GM12801 (cell line): Measurements from ENCODE around the gene RAB40B.

Experiments used
- TF ChIP-seq, protein P1 (sequence below): IDR thresholded peaks from one replicate; pipeline ENCODE4 v1.5.1; 2011; ENCODE audit warnings: control low read depth; ENCODE audit not compliant: insufficient read length; ENCODE audit errors: extremely low read depth

The RAB40B gene, protein sequence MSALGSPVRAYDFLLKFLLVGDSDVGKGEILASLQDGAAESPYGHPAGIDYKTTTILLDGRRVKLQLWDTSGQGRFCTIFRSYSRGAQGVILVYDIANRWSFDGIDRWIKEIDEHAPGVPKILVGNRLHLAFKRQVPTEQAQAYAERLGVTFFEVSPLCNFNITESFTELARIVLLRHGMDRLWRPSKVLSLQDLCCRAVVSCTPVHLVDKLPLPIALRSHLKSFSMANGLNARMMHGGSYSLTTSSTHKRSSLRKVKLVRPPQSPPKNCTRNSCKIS

DNA sequence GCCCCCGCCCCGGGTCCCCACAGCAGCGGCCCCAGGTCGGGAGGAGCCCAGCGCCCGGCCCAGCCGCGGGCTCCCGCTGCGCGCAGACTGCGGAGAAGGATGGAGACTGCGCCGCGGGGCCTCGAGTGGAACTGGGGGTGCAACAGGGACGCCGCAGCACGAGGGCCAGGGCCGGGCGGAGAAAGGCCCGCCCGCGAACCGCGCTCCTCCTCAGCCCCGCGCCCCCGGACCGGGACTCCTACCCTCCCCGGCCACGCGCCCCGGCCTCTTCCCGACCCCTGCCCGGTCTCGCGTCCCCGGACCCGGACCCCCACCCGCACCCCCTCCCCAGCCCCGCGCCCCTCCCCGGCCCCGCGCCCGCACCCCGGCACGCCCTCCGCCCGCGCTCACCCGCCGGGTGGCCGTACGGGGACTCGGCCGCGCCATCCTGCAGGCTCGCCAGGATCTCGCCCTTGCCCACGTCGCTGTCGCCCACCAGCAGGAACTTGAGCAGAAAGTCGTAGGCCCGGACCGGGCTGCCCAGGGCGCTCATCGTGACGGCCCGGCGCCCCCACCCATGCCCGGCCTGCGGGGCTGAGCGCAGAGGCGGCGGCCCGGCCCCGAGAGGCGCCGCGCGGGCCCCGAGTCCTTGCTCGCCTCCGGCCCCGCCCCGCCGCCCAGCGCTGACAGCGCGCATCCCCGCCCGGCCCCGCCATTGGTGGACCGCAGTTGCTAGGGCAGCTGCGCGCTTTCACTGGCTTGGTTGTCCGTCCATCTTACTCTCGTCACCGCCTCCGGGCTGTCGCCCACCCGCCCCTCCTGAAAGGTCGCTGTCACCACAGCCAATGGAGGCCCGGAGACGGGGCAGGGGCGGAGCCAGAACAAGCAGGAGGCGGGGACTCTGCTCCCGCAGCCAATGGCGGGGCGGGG, at the start of gene RAB40B:
RAB40B (minus strand) TSS at position 634 of the 909 bp plus-strand sequence; CDS start at position 532, 102 bp downstream.
- TF ChIP-seq, protein P1, sequence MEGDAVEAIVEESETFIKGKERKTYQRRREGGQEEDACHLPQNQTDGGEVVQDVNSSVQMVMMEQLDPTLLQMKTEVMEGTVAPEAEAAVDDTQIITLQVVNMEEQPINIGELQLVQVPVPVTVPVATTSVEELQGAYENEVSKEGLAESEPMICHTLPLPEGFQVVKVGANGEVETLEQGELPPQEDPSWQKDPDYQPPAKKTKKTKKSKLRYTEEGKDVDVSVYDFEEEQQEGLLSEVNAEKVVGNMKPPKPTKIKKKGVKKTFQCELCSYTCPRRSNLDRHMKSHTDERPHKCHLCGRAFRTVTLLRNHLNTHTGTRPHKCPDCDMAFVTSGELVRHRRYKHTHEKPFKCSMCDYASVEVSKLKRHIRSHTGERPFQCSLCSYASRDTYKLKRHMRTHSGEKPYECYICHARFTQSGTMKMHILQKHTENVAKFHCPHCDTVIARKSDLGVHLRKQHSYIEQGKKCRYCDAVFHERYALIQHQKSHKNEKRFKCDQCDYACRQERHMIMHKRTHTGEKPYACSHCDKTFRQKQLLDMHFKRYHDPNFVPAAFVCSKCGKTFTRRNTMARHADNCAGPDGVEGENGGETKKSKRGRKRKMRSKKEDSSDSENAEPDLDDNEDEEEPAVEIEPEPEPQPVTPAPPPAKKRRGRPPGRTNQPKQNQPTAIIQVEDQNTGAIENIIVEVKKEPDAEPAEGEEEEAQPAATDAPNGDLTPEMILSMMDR = no peak

DNA sequence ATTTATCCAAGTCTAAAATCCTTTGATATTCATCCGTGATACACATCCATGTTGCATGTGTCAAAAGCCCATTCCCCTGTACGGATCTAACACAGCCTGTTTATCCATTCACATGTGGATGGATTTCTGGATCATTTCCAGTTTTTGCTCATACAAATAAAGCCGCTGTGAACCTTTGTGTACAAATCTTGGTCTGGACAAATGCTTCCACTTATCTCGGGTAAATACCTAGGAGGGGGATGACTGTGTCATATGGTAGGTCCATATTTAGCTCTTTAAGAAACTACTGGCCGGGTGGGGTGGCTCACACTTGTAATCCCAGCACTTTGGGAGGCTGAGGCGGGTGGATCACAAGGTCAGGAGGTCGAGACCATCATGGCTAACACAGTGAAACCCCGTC, 47.0 kb upstream of the RAB40B start:
- TF ChIP-seq, protein P1 = no peak

DNA sequence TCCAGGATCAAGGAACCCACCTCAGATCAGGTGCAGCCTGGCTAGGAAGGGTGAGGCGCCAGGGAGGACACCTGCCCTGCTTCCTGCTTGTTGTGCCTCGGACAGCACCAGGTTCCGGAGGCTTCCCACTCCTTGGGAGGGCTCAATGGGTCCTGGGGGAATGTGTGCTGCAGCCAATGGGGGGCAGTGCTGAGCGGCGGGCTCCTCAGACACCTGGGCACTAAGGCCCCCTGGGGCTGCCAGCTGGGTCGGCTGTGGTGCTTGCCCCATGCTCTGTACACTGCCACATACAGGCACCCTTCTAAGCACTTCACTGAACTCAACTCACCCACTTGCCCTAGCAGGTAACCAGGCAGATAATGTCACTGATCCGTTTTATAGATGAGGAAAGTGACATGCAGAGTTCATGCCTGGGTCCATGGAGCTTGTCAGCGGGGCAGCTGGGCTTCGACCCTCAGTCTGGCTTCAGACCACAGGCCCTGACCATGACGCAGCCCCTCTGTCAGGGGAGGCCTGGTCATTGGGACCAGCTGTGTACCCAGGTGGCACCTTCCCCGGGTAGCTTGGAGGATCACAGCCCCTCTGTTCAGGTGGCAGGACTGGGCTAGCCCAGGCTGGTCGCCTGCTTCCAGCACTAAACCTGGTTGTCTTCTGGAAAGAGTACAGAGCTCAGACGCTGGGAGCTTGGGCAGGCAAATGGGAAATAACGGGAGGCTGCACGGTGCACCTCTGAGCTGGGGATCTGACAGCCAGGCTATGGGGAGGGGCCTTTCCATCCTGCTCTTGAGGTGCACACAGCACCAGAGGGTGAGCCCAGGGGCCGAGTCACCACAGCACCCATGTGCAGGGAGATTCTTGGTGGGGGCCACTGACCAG, 45.1 kb upstream of the RAB40B start:
- TF ChIP-seq, protein P1 = no peak

DNA sequence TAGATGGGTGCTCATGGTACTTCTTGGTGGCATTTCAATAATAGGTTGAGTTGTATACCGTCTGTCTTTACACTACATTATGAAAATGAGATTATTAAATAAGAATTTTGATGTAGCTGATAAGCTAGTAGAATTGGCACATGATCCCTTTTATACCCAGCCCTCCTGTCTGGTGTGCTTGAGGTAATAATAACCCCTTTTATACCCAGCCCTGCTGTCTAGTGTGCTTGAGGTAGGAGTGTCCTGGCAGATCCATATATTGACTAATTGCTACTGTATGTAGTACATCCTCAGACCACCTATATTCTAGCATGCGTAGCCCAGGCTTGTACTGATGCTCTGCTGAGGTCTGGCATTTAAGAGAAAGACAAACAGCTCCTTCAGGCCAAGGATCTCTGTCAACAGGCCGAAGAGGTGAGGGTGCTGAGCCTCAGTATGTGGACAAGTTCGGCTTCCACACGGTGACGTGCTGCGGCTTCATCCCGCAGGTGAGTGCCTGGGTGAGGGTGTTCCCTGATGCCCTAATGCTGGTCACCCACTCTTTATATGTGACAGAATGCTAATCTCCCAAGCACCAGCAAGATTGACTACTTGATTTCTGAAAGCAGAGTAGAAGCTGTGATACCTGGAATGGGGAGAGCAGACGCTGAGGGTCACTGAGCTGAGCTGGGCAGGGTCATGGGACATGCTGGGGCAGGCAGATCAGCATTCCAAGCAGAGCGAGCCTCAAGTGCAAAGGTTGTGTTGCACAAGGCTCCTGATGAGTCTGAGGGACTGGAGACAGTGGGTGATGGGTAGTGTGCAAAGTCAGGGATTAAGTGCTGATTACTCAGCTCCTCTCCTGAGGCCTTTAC, 42.6 kb upstream of the RAB40B start:
- TF ChIP-seq, protein P1 = no peak

DNA sequence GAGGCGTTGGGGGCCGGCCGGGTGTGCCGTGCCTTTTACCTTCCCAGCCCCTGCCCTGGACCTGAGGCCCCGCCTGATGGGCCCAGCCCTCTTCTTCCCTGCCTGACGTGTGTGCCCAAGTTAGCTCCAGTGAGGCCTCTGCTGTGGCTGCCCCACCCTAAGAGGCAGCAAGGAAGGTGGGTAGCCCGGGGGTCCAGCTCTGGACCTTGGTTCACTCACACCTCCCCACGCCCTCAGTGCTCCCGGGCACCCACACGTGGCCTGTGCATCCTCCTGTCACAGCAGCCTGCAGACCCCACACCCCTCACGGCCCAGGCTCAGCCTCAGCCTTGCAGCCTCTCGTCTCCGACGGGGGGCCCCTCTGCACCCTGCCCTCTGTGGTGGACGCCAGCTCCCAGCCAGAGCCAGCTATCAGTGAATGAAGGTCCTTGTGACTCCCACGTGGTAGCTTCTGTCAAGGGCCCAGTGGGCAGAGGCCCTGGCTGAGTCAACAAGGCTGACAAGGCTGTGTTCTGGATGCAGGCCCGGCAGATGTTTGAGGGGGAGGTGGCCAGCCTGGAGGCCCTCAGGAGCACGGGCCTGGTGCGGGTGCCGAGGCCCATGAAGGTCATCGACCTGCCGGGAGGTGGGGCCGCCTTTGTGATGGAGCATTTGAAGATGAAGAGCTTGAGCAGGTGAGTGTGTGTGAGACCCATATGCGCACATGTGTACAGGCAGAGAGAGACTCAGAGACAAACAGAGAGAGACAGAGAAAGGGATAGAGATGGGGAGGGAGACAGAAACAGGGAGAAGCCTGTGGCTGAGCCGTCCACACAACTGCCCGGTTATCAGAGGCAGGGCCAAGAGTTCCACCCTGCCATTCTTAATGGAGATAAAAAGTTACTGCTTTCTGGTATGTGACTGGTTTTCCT, 39.7 kb upstream of the RAB40B start:
- TF ChIP-seq, protein P1 = no peak

DNA sequence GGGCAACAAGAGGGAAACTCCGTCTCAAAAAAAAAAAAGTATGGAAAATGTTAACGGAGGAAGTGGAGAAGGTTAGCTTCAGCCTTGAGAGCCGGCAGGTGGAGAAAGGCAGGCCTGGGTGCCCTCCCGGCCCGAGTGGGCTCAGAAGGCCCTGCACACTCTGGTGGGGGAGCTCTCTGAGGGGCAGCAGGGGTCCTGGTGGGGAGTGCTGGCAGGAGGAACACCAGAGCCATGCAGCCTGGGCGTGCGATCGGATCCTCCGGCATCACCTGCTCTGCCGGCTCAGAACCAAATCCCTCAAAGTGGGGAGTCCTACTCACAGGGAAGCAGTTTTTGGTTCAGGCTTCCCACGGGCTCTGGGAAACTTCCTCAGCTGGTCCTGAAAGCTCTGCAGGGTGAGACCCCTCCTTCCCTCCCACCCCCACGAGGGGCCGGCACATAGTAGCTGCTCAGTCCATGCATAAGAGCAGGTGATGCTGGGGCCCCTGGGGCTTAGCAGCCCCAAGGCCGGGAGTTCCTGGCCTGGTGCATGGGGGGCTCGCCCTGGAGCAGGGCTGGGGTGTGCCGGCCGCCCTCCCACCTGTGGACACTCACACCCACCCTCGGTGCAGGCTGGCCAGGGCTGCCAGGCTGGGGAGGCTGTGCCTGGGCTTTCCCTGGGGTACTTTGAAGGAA, 38.1 kb upstream of the RAB40B start:
- TF ChIP-seq, protein P1 = no peak
